NCI-H82 treated with DMSO at 0.1 percent for 48 hours (cell line): ENCODE results near the gene ZFAND5.

Experiments used
- DNase-seq: peaks from one replicate; lab custom pipeline; 2025; ENCODE audit not compliant: unreplicated experiment; lab: John Stamatoyannopoulos, UW

ZFAND5 gene

GRCh38 chr9:72326641-72327040, 38.4 kb downstream of the ZFAND5 start:
- no peak for DNase-seq

- DNase-seq: no peak
These were observed 40.0 kb downstream of the ZFAND5 start for GRCh38 chr9:72324974-72325373.

GRCh38 chr9:72322678-72323077, 42.3 kb downstream of the ZFAND5 start:
- DNase-seq: no peak

DNA sequence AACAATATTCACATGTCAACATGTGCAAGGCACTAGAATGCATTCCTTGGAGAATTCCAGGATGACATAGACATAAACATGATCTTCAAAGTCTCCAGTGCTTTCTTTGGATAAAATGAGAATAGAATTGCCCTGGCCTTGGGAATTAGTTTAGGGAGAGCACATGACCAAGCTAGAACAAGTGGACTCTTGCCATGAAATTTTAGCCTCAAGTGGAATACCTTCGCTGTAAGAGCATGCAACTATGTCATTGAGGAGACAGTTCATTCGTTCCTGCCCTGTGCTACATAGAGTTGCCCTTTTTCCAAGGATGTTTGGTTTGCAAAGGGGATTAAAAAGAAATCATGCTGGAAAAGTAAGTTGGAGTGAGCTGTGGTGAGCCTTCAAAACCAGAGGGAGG, 42.7 kb downstream of the ZFAND5 start:
- DNase-seq: no peak

- DNase-seq: peak; percentile 97
These were observed 49.3 kb downstream of the ZFAND5 start for GRCh38 chr9:72315510-72316311.

DNA sequence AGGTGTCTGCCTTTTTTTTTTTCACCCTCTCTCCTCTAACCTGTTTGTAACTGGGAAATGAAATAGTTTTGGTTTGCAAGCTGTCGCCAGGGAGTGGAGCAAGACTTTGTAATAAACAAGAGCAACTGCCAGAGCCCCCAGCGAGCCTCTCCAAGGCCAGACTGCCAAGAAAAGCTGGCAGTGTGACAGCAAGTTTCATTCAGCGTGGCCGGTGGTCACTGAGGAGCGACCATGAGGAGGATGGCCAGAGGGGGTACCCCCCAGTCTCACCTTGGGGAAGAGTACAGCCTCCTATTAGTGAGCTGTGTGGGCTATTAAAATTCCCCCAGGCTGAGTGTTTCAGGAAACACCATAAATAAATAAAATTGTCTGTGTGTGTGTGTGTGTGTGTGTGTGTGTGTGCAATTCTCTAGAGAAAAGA, 49.9 kb downstream of the ZFAND5 start:
- DNase-seq: peak; percentile 31

DNA sequence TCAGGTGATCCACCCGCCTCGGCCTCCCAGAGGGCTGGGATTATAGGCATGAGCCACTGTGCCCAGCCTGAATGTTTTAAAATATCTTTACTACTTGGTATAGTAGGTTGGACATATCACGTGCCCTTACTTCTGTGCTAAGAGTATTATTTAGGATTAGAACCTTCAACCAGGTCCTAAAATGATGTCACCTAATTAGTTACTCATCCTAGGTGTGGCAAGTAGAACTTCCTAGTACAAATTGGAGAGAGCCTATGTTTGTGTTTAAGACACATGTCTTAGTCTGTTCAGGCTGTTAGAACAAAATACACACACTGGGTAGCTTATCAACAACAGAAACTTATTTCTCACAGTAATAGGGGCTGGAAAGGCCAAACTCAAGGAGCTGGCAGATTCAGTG, 51.5 kb downstream of the ZFAND5 start:
- DNase-seq: peak; percentile 51

DNA sequence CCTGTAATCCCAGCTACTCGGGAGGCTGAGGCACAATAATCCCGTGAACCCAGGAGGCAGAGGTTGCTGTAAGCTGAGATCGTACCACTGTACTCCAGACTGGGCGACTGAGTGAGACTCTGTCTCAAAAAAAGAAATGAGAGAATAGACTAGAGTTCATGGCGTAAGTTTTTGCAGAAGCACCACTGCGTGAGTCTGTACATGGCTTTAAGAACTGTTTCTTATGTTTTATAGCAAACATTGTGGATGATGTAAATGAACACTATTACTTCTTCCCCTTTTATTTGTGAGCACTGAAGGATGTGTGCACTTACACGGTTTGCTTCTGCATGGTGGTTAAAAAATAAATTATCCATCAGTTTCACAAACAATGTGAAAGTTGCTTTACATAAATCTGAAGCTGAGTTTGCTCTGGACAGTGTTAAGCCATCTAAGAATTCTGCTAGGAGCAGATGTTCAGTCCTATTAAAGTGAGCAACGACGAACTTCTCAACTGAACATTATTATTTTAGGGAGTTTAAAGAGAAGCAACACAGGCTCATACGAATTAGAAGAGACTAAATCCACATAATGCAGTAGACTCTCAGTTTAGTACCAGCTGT, 52.5 kb downstream of the ZFAND5 start:
- DNase-seq: peak; percentile 35

- no peak for DNase-seq
These were observed 55.5 kb downstream of the ZFAND5 start for GRCh38 chr9:72309364-72310133.

DNA sequence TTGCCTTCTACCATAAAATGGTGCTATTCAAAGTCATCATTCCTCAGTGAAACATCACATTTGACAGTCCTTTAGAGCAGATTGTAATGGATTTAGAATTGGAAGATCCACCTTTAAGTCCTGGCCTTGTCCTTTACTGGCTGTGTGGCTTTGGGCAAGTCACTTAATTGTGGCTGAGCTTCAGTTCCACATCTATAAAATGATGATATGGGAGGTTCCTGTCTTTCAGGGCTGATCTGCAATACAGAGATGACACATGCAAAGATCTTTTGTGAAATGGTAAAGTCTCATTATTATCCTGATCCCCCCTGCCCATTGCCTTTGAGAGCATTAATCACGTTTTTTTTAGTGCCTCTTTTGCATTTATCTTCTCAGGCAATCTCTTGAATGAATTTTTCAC, 58.2 kb downstream of the ZFAND5 start:
- no peak for DNase-seq

DNA sequence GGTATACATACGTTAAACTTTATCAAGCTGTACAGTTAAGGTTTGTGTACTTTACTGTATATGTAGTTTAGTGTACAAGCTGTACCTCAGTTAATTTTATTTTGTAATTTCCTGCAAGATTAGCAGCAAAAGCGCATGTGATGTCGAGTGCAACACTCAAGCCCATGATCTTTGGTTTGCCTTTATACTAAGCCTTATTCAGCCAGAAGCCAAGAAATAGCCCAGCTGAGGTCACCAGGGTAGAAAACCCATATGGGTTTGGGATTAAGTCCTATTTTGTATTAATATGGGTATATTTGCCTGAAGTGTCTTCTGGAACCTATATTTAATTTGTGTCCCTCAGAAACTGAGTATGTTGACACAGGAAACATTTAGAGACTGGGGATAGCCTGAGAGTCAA, 59.3 kb downstream of the ZFAND5 start:
- DNase-seq: no peak

DNA sequence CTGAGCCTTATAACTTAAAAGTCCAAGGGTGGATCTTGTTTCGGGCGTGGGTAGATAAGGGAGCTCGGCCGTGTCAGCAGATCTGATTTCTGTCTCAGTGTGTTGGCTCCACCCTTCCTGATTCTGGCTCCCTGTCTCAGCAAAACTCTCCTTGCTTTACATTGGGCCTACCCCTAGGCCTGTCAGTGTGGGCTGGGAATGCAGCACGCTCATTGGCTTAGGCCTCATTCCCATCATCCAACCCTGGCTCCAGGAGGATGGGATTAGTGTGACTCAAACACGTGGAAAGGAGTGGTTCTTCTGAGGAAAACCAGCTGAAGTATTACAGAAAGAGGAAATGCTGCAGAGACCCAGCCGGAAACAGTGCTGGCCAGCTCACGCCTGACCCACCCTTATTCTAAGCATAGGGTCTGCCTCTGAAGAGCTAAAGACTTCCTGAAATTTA, 59.9 kb downstream of the ZFAND5 start:
- peak; percentile 46 for DNase-seq

DNA sequence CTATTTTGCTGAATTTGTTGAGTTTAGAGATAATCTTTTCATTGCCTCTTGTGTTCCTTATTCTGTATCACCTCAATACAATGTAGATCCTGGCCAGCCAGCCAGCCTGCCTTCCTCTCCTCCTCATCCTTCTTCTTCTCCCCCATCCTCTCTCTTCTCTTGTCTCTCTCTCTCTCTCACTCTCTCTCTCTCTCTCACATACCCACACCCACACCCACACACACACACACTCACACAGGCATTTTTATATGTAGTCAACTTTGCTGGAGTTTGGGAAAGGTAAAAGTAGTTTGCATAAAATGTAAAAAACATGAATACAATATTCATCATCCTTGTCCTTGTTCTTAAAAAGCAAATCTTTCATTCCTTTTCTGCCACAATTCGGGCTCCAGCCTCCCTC, 60.5 kb downstream of the ZFAND5 start:
- no peak for DNase-seq
